LHCN-M2 (cell line): Measurements from ENCODE around the gene LRRC46. TPM values are rescaled to one million over a fixed set of nuclear protein-coding genes. Genes with fewer than 3 reads are reported as not detected.

ENCODE experiments used
- DNase-seq: peaks from one replicate; pipeline ENCODE4 v3.0.0-alpha.2; 2012; ENCODE audit warnings: low read depth
- total RNA-seq: library from RNA; depleted of rRNA; stranded (reverse); fragments of >200 nt; gene quantifications from 2 replicates; pipeline ENCODE4 v1.2.3, GENCODE V29; 2014

The LRRC46 gene
- total RNA-seq, 1 experiment from 2014 or later = 1.4 TPM

DNA sequence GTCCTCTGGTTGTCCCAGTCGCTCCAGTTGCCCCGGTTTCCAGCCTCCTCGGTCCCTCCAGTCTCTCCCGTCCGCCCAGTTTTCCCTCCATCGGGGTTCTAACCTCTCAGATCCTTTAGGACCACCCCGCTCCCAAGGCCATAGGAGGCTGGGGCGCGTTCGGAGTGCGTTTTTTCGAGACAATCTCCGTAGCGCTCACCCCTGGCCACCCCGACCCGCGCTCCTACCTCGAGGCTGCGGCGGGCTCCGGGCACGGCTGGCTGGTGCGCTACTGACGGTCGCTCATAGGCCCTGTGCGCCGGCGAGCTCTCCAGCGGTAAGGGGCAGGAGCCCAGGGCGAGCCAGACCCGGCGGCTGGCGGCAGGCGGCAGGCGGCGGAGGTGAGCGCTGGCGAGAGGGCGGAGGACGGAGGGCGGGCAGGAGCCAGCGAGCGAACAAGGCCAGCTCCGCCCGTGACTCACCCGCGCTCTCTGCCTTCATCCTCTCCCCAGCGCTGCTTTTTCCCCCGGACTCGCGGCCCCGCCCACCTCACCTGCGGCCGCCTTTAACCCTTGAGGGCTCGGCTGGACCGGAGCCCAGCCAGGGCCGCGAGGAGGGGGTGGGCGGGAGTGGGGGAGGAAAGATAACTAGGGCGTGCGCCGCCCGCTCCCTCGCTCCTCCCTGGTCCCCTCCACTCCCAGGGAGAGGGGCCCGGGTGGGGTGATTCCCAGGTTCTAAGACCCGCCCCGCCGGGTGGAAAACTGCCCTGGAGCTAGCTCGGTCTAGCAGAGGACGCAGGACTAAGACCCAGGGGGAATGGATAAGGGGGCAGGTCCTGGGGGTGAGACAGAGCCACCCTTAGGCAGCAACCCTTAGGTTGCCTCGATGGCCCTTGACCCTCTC lies 19.5 kb downstream of the LRRC46 start, which contains the start of gene SP6:
Gene SP6, minus strand, starts transcription at position 472 of the 882 bp plus-strand sequence. CDS start 2,734 bp downstream, outside the sequence.
- no peak for DNase-seq

DNA sequence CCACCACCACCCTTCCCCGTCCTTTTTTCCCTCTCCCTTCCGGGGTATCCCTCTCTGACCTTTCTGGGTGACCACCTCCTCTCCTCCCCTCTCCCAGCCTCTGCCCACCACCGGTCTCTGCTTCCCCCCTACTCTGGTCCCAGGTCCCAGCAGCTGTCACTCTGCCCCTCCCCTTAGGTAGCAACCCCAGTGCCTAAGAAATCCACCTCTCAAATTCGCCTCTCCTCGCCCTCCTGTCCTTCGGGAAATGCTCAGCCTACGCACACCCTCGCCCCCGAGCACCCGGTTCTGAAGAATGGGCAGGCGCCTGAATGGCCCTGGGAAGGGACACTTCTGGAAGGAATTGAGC lies 20.3 kb downstream of the LRRC46 start:
- no peak for DNase-seq

- no peak for DNase-seq
Observed at GRCh38 chr17:47852113-47852949, 20.9 kb downstream of the LRRC46 start.

- DNase-seq = no peak
Observed at GRCh38 chr17:47853616-47854015, 22.1 kb downstream of the LRRC46 start.

DNA sequence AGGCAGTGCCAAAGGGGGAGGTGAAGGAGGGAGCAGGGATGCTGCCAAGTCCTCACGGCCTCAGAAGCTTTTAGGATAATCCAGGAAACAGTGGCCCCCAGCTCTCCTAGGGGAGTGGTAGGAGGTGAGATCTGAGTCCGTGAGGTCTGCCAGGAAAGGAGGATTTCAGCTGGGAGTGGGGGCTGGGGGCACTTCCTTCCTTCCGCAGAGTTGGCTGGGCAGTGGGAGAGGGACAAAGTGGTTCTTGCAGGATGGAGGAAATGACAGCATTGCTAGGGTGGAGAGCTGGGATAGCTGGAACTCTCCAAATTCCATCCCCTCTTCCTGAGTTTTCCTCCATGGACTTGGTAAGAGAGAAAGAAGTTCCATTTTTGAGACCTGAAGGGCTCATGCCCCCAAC lies 24.3 kb downstream of the LRRC46 start:
- no peak for DNase-seq

- DNase-seq = no peak
Observed at GRCh38 chr17:47856830-47857229, 25.4 kb downstream of the LRRC46 start.

GRCh38 chr17:47857551-47858455 lies 26.3 kb downstream of the LRRC46 start:
- DNase-seq = no peak

GRCh38 chr17:47860386-47860785 lies 28.9 kb downstream of the LRRC46 start:
- DNase-seq = no peak

DNA sequence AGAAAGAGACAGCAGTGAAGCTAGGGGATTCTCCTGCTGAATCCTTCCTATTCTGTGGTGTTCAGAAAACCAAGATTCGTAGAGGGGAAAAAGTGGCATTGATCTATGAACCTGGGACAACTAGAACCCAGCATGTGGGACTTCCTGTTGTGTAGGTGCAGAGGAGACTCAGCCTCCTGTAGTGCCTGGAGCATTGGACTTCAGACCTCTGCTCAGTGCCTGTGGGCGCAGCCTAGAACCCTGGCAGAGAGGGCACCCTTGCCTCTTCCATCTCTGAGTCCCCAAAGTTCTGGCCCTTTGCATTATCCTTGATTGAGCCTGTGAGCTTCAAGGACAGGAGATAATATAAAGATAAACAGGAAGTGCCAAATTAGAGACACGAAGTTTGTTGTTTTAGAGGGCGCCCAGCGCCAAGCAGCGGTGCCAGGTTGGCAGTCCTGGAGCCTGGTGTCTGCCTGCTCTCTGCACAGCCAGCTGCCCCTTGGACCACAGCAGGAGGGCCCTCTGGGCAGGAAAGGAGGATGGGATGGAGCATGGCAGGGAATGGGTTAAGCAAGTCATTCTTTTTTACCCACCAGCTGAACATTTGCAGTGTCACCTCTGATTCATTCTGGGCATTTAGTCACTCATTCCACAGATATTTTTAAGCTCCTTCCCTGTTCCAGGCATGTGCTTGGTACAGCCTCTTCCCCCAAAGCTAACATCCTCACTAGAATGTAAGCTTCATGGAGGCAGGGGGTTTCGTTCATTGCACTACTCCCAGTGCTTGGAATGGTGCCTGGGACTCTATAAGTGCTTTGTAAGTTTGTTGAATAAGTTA lies 31.4 kb downstream of the LRRC46 start:
- DNase-seq = peak; percentile 94

- DNase-seq = no peak
Observed at GRCh38 chr17:47864791-47865216, 33.3 kb downstream of the LRRC46 start.

DNA sequence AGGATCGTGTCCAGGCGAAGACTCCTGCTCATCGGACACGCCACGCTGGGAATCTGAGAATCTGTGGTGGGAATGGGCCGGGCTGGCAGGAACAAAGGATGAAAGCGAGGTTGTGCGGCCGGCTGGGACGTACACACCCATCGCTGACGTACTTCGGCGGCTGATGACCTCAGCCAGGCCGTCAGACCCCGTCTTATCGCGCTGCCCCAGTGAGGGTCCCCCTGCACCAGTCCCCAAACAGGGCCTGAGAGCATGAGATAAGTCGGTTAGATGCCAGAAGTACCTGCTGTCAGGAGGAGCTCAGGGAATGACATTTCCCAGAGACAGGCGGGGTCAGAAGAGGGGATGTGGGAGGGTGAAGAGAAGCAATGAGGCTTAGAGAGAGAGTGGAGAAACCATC lies 35.5 kb downstream of the LRRC46 start:
- DNase-seq = no peak

DNA sequence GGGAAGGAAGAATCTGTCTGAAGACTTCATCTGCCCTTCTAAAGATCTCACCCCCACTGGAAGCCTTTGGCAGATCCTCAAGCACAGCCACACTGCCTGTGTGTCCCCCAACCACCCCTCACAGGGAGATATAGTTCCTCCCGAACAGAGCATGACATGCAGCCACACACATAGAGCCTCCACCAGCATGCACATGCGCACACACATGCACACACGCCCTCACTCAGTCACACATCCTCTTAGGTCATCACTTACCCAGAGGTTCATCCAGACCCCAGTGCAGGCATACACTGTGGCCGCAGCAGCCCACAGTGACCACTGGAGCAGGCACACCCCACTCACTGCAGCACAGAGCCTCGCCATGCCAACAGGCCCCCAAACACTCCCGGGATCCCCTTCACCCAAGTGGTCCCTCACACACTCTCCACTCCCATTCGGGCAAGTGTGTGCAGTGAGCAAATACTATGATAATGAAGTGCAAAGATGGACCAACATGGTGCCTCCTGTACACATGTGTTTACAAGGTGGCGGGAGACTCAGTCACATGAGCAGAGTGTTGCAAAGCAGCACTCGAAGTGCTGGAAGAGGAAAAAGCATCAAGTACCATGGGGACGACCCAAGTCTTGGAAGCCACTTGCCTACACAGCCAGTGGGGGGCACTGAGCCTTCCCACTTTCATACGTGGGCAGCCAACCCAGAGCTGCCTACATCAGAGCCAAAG lies 36.5 kb downstream of the LRRC46 start:
- DNase-seq = no peak

GRCh38 chr17:47869114-47869513 lies 37.6 kb downstream of the LRRC46 start:
- no peak for DNase-seq

- no peak for DNase-seq
Observed at GRCh38 chr17:47870056-47870455, 38.6 kb downstream of the LRRC46 start.

DNA sequence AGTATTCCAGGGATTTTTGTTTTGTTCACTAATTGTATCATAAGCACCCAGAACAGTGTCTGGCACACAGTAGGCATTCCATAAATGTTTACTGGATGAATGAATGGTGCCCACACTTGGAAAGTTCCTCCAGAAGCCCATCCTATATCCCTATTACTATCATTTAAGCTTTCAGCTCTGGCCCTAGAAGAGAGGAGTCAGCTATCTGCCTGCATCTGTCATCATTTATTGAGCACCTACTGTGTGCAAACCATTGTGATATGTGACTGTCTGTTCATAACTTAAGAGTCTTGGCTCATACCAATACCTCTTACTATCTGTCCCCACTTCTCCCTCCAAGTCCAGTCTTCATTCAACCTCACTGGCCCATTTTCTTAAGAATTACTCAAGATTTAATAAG lies 39.6 kb downstream of the LRRC46 start:
- no peak for DNase-seq

GRCh38 chr17:47872019-47872650 lies 40.7 kb downstream of the LRRC46 start:
- DNase-seq = no peak

- DNase-seq = no peak
Observed at GRCh38 chr17:47872651-47873161, 41.2 kb downstream of the LRRC46 start.

- no peak for DNase-seq
Observed at GRCh38 chr17:47873200-47874090, 42.0 kb downstream of the LRRC46 start.
